GM19035 (cell line): ENCODE data around the gene KIF19.
"Not testable (repeated sequence)": the region's sequence is repeated elsewhere in the genome, so short reads cannot be mapped to it uniquely, and the experiment has no call there.

Experiments
- ATAC-seq: cut with Tn5 transposase; IDR thresholded peaks from one replicate; pipeline ENCODE4 v1.9.1; 2021; ENCODE audit not compliant: unreplicated experiment

The KIF19 gene

GRCh38 chr17:74386386-74386785, 60.4 kb downstream of the KIF19 start:
- ATAC-seq = no peak

- ATAC-seq = no peak
These were observed 61.6 kb downstream of the KIF19 start for GRCh38 chr17:74387365-74388218.

- ATAC-seq = no peak
These were observed 63.2 kb downstream of the KIF19 start for GRCh38 chr17:74389084-74389753.

GRCh38 chr17:74389937-74390679, 64.1 kb downstream of the KIF19 start:
- ATAC-seq = no peak

GRCh38 chr17:74390680-74391653, 64.9 kb downstream of the KIF19 start:
- no peak for ATAC-seq

- ATAC-seq = no peak
These were observed 65.7 kb downstream of the KIF19 start for GRCh38 chr17:74391771-74392170.

- no peak for ATAC-seq
These were observed 66.8 kb downstream of the KIF19 start for GRCh38 chr17:74392848-74393247.

GRCh38 chr17:74393346-74393942, 67.4 kb downstream of the KIF19 start:
- ATAC-seq = no peak

- no peak for ATAC-seq
These were observed 68.4 kb downstream of the KIF19 start for GRCh38 chr17:74394275-74394950.

- no peak for ATAC-seq
These were observed 69.0 kb downstream of the KIF19 start for GRCh38 chr17:74394977-74395376.

GRCh38 chr17:74396567-74396966, 70.5 kb downstream of the KIF19 start:
- no peak for ATAC-seq

GRCh38 chr17:74402048-74402447, 76.0 kb downstream of the KIF19 start:
- ATAC-seq = no peak

- no peak for ATAC-seq
These were observed 77.6 kb downstream of the KIF19 start for GRCh38 chr17:74403512-74404137.

- no peak for ATAC-seq
These were observed 78.2 kb downstream of the KIF19 start for GRCh38 chr17:74404218-74404617.

- ATAC-seq = no peak
These were observed 78.8 kb downstream of the KIF19 start for GRCh38 chr17:74404789-74405188.

- ATAC-seq = not testable (repeated sequence)
These were observed 79.3 kb downstream of the KIF19 start for GRCh38 chr17:74405311-74405710.
